Midbrain (tissue), 1 donor: Measurements from ENCODE around the gene FMN1.
"Not testable (repeated sequence)": the region's sequence is repeated elsewhere in the genome, so short reads cannot be mapped to it uniquely, and the experiment has no call there.

Experiments used
- DNase-seq: peaks from one replicate; lab custom pipeline; 2025; lab: John Stamatoyannopoulos, UW

FMN1 gene

GRCh38 chr15:32972686-32973085 lies 221.8 kb downstream of the FMN1 start:
- no peak for DNase-seq

DNA sequence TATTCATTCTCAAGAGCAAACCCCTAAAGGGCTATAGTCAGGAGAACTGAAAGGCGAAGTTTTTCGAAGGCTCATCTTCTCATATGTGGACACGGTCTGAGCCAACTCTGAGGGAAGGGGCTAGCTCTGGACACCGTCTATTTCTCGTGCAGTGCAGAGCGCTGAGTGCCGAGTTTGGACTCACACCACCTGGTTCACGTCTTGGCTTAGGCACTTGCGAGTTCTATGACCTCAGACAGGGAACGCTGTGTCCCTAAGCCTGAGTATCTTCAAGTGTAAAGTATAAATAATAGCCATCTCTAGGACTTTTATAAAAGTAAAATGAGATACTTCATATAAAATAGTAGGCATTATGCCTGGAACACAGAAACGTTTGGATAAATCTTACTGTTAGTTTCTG lies 223.7 kb downstream of the FMN1 start:
- DNase-seq: no peak

GRCh38 chr15:32967521-32967920 lies 227.0 kb downstream of the FMN1 start:
- no peak for DNase-seq

DNA sequence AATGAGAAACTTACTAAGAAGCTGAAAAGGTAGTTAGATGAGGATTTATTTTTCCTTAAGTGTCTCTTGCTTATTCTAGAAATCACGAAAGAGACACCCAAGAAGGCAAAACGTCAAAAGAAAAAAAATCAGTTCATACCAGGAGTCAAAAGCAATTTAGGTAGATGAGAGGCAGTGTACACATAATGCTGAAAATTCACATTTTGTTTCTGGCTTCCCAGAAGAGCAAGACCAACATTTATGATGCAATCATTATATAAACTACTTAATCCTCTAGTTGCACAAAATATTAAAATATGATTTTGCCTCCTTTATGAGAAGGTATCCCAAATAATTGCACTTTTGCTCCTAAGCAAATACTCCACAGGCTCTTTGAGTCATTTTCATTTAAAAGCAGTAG lies 228.0 kb downstream of the FMN1 start:
- DNase-seq: no peak

DNA sequence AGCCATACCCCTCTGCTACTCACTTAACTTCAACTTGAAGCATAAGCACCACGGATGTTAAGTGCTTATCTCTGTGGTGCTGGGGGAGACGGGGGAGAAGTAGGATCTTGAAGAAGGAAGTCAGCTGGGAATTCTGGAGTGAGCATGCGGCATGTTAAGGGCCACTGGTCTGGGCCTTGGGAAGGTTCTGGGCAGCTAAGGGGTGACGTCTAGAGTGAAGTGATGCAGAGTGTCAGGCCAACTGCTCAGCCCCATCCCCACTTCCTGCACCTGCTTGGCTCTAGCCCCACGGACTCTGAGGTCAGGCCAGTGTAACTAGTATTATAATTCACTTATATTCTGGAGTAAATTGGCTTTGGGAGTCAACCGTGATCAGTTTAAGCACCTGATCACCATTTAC lies 228.6 kb downstream of the FMN1 start:
- DNase-seq: no peak

- DNase-seq: no peak
Measured at GRCh38 chr15:32959077-32959476, 235.4 kb downstream of the FMN1 start.

DNA sequence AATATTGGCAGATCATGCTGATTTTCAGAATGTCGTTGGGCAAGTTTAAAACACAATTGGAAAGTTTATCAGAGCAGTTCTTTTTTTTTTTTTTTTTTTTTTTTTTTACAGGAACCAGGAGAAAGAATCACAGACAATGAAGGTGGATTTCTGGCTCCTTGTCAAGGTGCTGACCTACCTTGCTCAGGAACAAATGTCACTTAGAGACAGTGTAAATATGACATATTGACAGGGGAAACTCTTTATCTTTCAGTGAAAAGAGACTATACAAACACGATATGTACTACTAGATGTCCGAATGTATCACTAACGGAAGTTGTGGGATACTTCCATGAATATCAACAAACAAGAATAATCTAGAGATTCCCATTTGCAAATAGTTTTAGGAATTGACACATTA lies 237.3 kb downstream of the FMN1 start:
- DNase-seq: no peak

GRCh38 chr15:32956711-32957110 lies 237.8 kb downstream of the FMN1 start:
- no peak for DNase-seq

DNA sequence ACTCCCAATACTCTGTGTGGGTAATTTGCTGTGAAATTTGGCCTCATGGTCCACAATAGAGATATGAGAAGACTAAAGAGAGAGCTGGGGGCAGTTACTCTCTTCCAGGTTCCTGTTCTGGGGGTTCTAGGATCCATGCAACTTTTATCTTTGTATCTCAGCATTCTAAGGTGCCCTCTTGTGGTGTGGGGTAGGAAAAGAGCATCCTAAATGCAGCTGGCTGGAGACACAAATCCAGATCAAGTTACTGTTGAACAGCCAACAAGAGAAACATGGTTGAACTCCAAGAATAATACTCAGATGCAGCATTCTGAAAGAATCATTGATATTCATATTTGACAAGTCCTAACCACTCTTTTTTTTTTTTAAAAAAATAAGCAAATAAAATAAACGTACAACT lies 238.5 kb downstream of the FMN1 start:
- peak; percentile 48 for DNase-seq

DNA sequence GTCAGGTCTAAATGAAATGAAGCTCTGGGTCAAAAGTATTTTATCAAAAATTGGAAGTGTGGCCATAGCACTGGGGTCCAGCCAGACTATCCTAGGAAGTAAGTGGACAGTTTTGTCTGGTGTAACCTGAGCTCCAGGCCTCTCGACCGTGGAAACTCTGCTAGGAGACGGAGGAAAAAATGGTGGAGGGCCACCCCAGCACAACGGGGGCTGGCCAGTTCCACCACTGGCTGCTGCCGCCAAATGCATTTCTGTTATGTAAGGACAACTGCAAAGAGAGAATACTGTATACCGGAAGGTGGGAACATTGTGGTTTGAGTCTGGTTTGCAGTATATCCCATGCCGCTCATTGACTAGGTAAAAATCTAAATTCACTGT lies 241.0 kb downstream of the FMN1 start:
- DNase-seq: no peak

DNA sequence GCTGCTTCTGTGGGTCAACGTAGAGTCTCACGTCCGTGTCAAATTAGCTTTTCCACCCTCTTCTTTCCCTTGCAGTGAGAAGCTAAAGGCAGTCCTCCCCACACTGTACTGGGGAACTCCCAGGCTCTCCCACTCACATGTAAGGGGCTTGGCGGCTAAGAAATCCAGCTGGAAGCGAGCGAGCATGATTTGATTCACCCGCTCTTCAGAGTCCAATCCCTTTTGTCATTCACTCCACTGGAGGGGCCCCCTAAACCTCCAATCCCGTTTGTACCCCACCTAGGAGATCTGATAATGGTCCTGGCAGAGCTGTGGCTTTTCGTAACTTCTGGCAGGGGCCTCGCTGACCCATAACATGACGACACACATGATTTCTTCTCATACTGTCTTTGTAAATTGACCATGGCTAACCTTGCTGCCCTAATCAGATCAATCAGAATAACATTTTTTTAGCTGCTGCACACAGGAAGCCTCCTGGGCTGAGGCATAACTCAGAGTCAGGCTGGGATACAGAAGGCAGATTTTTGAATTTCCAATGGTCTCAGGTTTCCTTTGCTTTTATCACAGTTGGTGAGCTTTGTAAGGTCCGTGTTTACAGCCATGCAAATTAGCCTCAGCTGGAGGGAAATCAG lies 241.5 kb downstream of the FMN1 start:
- no peak for DNase-seq

GRCh38 chr15:32951736-32952464 lies 242.6 kb downstream of the FMN1 start:
- DNase-seq: no peak

GRCh38 chr15:32950051-32950450 lies 244.5 kb downstream of the FMN1 start:
- not testable (repeated sequence) for DNase-seq

DNA sequence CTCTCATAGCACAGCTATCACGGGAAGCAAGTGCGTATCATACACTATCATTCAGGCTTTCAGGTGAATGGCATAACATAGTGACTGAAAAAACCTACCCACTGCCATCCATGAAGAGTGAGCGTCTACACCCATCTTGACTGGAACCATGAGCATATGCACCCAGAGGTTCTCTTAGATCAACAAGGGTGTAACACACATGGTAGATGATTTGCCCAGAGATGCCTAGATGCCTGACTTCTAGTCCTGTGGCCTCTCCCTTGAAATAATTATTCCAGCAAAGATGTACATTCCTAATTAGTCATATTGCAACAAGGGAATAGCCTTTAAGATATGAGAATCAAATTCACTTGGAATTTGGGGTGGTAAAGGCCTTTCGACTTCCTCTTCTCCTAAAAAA lies 248.3 kb downstream of the FMN1 start:
- DNase-seq: no peak

DNA sequence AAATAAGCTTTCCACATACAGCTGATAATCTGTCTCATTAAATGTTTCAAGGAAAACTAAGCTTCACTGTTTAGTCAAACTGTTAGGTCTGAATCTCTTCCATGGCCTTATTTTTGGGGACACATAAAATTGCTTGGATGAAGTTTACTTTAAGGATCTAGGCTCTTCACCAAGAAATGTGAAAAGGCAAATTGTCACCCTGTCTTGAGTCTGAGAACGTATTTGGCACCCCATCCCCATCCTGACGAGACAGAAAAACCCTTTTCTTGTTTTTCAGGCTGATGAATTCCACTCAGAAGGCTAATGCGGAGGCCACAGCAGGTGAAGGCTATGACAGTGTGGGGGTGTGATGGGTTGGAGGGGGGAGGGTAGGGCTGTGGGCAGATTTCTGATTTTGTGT lies 250.1 kb downstream of the FMN1 start:
- DNase-seq: no peak

GRCh38 chr15:32943711-32944110 lies 250.8 kb downstream of the FMN1 start:
- DNase-seq: no peak

GRCh38 chr15:32942401-32942841 lies 252.1 kb downstream of the FMN1 start:
- DNase-seq: no peak

GRCh38 chr15:32941823-32942222 lies 252.7 kb downstream of the FMN1 start:
- DNase-seq: no peak

- DNase-seq: no peak
Measured at GRCh38 chr15:32936976-32937375, 257.5 kb downstream of the FMN1 start.

GRCh38 chr15:32936283-32936918 lies 258.1 kb downstream of the FMN1 start:
- DNase-seq: no peak

- DNase-seq: no peak
Measured at GRCh38 chr15:32935139-32935538, 259.4 kb downstream of the FMN1 start.

DNA sequence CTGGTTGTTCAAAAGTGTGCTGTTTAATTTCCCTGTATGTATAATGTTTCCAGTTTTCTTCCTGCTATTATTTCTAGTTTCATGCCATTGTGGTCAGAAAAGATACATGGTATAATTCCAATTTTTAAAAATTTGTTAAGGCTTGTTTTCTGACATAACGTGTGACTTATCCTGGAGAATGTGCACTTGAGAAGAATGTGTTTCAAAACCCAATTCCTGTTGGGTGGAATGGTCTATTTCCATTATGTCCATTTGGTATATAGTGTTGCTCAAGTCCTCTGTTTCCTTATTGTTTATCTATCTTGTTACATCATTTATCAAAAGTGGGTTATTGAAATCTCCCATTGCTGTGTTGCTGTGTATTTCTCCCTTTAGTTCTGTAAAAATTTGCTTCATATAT lies 261.3 kb downstream of the FMN1 start:
- DNase-seq: no peak

DNA sequence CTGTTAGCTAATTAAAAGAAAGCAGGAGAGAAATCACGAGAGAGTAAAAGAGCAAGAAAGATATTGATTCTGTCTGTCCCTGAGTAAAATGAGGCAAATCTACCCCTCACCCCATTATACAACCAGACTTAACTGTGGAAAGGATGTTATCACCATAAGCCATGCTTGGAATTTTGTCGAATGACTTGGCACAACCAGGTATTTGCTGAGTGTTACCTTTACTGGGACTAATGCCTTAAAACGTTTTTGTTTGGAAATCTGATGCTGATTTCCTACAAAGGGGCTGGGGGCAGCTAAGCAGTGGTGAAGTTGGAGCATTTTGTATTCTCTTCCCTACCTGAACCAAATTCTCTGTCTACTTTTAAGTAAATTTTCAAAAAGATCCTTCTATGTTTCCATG lies 265.6 kb downstream of the FMN1 start:
- no peak for DNase-seq
